Measurements from ENCODE around the gene APLP2. TPM values are rescaled to one million over a fixed set of nuclear protein-coding genes. Genes with fewer than 3 reads are reported as not detected.

APLP2 gene
- total and polyA plus RNA-seq, 2 experiments from 2014 or later: 322 to 362 TPM

GRCh38 chr11:130165601-130166456 is 96.1 kb downstream of the APLP2 start (continued):
- TF ChIP-seq ZNF462 (CRISPR knock-in tag; IDR thresholded peaks at IDR 0.05) (no peak), POLR2AphosphoS5 (IDR thresholded peaks at IDR 0.05; ENCODE audit: low read depth) (no peak)

GRCh38 chr11:130166457-130166784 is 96.7 kb downstream of the APLP2 start:
- Histone ChIP-seq H4K20me1 (replicated peaks; ENCODE audit: insufficient read depth) (peaks cover 25% of the 10 kb centered on the region), H3K27ac (ENCODE audit: low read depth) (no peak overlapping the region), H3K4me3 (no peak overlapping the region), H3K4me2 (no peak overlapping the region), H3K36me3 (ENCODE audit: insufficient read depth) (no peaks in the 10 kb centered on the region; the same call in 1 of the 2 replicates), H3K9me2 (ENCODE audit: insufficient read depth) (no peaks in the 10 kb centered on the region), H3F3A (replicated peaks; ENCODE audit: low read depth) (no peaks in the 10 kb centered on the region), H2AFZ (no peak overlapping the region), H3K4me1 (ENCODE audit: insufficient read depth) (peaks cover 6% of the 10 kb centered on the region), H3K79me2 (replicated peaks; ENCODE audit: insufficient read depth) (peaks cover 6% of the 10 kb centered on the region; the same call in 1 of the 2 replicates), H3K27me3 (ENCODE audit: insufficient read depth) (peaks cover 40% of the 10 kb centered on the region)
- ATAC-seq (no peak), DNase-seq (ENCODE audit: low spot score) (no peak)
- no peaks in the 10 kb centered on the region for H3K36me3 Mint-ChIP-seq (ENCODE audit: low read depth)
- no peaks in the 10 kb centered on the region for H3K9me3 Mint-ChIP-seq
- no peak overlapping the region for H3K27ac Mint-ChIP-seq
- peaks cover 43% of the 10 kb centered on the region for H3K27me3 Mint-ChIP-seq (ENCODE audit: insufficient read depth, low read depth, poor library complexity)
- H3K4me1 Mint-ChIP-seq: peaks cover 22% of the 10 kb centered on the region
- no peak overlapping the region for H3K4me3 Mint-ChIP-seq
- TF ChIP-seq ZNF114 (CRISPR knock-in tag; IDR thresholded peaks at IDR 0.05) (no peak), CTCF (conservative IDR thresholded peaks at IDR 0.05; ENCODE audit: low read depth in 2 of 2) (no peak), ZNF331 (CRISPR knock-in tag; IDR thresholded peaks at IDR 0.05; ENCODE audit: low read depth) (no peak), EZH2 (IDR thresholded peaks at IDR 0.05; ENCODE audit: low read depth, unreplicated experiment) (no peak), ZNF462 (CRISPR knock-in tag; IDR thresholded peaks at IDR 0.05) (no peak)

Measured in GM23338 (cell line).